GM21825 (cell line): ENCODE measurements around the gene TMEM51.

Source experiments
- ATAC-seq: cut with Tn5 transposase; IDR thresholded peaks from one replicate; pipeline ENCODE4 v1.9.1; 2021; ENCODE audit warnings: mild to moderate bottlenecking, moderate library complexity; ENCODE audit not compliant: unreplicated experiment

The TMEM51 gene

DNA sequence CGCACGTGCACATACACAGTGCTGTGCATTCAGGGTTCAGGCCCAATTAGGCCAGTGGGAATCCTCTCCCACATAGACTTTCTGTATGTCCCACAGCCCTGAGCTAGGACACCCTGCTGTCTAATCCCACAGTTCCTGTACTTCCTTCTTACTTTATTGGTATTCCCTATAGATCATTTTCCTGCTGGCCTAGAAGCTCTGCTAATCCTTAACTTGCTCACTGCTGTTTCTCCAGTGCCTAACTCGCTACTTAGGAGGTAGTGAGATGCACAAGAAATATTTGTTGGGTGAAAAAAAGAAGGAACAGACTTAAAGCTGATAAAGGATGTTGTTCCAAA lies 59.4 kb downstream of the TMEM51 start:
- ATAC-seq = no peak

DNA sequence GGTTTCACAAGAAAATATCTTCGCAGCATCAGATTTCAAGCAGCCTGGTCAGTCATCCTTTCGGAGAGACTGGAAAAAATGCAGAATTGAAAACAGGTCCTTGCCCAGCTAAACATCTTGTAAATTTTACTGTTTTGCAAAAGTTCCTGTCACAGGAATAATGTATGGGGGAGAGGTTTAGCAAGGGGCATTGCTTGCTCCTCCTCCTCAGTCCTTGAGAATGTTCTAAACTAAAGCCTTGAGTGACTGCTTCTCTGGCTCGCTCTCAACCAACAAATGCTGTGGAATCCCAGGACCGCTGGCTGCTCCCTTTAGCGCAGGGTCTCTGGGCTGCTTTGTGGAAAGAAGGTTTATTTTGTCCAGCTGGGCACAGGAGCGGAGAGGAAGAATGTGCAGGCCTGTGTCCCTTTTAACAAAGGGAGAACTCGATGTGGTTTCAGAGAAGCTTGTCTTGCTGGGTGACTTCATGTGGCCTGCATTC lies 59.8 kb downstream of the TMEM51 start:
- no peak for ATAC-seq

DNA sequence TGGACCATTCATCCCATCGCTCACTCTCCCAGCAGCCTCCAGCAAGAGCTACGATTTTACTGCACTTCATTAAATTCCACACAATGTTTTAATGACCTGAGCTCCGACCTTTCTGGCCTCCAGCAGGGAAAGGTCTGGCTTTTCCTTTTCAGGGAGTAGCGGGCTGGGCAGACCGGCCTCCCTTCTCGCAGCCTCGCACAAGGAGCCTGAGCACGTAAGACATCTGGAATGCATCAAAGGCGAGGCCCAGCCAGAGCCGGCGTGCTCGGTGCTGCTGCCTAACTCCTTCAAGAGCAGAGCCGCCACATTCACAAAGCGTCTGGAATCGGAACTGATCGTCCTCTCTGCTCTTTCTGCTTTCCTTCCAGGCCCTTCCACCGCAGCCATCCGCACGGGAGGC lies 61.0 kb downstream of the TMEM51 start:
- ATAC-seq = no peak

- no peak for ATAC-seq
These were observed 61.6 kb downstream of the TMEM51 start for GRCh38 chr1:15215116-15215515.

DNA sequence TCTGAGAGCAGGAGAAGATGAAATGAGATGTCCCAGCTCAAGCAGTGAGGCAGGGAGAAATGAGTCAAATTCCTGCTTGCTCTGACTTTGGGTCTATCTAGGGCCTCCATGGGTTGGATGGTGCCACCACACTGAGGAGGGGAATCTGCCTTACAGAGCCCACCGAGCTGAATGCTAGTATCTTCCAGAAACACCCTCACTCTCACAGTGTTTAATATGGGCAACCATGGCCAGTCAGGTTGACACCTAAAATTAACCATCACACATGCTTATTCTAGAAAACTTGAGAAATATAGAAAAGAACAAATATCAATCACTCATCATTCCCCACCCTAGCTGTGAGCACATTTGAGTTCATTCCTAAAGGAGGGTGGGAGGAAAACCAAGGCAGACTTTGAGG lies 64.1 kb downstream of the TMEM51 start:
- ATAC-seq = no peak

GRCh38 chr1:15218287-15219279 lies 65.0 kb downstream of the TMEM51 start:
- ATAC-seq = no peak

DNA sequence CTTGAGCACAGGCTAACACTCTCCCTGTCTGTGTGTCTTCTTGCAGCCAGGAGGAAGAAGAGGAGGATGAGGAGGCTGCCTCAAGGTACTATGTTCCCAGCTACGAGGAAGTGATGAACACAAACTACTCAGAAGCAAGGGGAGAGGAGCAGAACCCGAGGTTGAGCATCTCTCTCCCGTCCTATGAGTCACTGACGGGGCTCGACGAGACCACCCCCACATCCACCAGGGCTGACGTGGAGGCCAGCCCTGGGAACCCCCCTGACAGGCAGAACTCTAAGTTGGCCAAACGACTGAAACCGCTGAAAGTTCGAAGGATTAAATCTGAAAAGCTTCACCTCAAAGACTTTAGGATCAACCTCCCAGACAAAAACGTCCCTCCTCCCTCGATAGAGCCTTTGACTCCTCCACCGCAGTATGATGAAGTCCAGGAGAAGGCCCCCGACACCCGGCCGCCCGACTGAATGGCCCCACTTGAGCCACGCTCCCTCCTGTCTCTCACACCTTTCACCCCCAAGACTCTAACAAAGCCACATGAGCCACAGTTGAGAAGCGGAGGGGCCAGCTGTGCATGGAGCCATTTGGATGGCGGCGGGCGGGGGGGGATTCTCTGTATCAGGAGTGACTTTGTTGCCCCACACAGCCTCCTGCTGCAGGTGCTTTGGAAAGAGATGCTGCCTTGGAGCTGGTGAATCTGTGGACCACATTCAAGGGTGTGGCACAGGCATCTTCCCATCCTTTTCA lies 65.9 kb downstream of the TMEM51 start:
- no peak for ATAC-seq

DNA sequence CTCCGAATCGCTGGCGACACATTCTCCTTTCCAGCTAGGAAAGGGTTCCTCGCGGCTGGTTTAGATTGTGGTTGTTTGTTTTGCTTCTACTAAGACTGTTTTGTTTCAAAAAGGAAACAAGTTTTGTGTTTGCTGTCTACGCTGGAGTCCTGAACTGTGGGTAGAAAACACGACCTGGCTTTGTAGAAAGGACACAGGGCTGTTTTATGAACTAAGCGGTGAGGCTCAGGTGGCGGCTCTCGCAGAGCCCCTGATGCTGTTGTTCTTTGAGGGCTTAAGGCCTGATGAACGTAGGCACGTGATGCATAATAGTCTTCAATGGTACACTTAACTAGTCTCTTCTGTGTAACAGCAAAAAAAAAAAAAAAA lies 66.5 kb downstream of the TMEM51 start:
- no peak for ATAC-seq

DNA sequence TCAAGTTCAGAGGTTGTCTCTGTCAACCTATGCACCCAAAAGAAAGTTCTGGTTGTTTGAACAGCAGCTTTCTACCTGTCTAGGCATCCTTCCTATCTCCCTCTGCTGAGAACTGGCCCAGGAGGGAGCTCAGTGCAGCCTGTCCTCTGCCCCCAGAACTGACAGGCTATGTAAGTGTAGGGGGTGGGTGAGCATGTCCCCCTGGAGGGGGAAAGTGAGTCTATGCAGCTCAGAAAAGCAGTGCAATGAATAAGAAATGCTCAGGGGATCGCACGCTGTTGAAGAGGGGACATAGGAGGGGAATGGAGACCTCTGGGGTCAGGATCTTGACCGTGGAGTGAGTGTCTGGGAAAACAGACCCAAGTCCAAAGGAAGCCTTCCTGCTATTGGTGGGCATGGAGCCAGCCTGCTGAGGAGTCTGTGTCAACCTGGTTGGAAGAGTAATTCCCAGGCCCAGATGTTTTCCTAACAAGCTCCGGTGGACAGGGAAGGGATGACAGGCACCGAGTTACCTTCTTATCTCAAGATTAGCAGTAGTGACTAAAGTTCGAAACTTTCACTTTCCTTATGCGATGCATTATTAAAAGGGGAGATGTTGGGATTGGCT lies 67.4 kb downstream of the TMEM51 start:
- ATAC-seq = no peak

- no peak for ATAC-seq
These were observed 69.2 kb downstream of the TMEM51 start for GRCh38 chr1:15222653-15223303.

- ATAC-seq = no peak
These were observed 70.8 kb downstream of the TMEM51 start for GRCh38 chr1:15224259-15224869.

- ATAC-seq = no peak
These were observed 71.4 kb downstream of the TMEM51 start for GRCh38 chr1:15224974-15225373.

- no peak for ATAC-seq
These were observed 71.9 kb downstream of the TMEM51 start for GRCh38 chr1:15225461-15225860.

DNA sequence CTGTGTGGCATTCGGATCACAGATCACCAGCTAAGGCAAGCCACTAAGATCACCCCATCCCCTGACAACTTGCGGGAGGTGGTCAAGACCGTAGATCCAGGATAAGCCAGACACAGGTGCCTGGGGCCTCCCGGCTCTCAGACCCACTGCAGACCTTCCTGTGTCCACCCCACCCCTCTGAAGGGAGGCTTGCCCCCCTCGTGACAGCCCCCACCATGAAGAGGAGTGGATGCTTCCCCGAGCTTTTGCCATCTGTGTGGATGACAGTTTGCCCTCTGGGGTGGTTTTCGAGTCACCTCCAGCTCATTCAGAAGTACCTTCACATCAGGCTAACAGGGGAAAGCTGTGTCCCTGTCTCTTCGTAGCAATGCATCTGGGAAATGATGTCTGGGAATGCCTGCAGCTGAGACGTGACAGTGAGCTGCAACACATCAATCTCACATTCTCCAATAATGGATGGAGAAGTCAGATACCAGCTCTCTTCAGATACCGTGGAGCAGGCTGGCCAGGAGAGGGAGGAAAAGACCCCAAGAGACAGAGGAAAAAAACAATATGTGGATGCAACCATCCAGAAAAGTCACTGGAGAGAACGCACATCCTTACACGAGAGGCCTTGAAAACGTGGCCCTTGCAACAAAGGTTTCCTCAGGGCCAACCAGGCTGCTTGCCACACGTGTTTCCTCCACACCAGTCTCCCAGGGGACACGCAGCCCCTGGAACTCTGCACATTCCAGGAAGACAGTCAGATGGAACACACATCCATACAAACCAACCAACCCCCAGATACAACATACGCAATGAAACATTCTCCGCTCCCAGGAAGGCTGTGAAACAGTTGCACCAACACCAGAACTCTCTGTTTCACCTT lies 73.1 kb downstream of the TMEM51 start:
- ATAC-seq = no peak

DNA sequence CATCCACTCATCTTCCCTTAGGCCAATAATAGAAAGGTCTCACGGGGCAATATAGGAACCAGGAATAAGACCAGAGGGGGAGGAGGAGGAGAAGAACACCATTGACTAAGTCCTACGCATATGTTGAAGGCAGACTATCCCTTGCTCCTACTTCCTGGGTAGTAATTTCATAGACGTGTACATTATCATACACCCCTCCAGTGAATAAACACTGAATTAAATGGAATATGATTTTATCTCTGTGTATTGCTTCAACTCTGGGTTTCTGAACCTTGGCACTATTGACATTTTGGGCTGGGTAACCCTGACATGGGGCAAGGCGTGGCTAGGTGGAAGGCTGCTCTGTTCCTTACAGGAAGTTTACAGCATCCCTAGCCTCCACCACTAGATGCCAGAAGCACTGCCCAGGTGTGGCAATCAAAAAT lies 76.2 kb downstream of the TMEM51 start:
- ATAC-seq = no peak

DNA sequence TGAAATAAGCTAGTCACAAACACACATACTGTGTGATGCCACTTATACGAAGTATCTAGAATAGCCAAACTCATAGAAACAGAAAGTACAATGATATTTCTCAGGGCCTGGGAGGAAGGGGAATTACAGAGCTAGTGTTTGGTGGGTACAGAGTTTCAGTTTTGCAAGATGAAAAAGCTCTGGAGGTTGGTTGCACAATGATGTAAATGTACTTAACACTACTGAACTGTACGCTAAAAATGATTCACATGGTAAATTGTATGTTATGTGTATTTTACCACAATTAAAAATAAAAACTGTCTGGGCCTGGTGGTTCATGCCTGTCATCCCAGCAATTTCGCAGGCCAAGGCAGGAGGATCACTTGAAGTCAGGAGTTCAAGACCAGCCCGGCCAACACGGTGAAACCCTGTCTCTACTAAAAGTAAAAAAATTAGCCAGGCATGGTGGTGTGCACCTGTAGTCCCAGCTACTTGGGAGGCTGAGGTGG lies 78.2 kb downstream of the TMEM51 start:
- peak; percentile 86 for ATAC-seq

DNA sequence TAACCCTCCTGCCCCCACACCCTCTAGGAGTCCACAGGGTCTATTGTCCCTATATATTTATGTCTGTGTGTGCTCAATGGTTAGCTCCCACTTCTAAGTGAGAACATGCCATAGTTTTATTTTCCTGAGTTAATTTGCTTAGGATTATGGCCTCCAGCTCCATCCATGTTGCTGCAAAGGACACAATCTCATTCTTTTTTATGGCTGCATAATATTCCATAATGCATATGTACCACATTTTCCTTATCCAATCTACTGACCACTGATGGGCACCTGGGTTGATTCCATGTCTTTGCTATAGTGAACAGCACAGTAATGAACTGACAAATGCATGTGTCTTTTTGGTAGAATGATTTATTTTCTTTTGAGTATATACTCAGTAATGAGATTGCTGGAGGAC lies 80.1 kb downstream of the TMEM51 start:
- no peak for ATAC-seq

GRCh38 chr1:15236321-15236721 lies 82.8 kb downstream of the TMEM51 start:
- no peak for ATAC-seq

DNA sequence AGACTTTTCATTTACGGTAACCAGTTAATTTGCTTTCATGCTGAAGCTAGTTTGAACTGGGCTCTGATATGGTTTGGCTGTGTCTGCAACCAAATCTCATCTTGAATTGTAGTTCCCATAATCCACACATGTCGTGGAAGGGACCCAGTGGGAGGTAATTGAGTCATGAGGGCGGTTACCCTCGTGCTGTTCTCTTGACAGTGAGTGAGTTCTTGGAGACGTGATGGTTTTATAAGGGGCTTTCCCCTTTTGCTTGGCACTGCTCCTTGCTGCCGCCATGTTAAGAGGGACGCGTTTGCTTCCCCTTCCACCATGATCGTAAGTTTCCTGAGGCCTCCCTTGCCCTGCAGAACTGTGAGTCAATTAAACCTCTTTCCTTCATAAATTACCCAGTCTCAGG lies 83.2 kb downstream of the TMEM51 start:
- ATAC-seq = no peak

DNA sequence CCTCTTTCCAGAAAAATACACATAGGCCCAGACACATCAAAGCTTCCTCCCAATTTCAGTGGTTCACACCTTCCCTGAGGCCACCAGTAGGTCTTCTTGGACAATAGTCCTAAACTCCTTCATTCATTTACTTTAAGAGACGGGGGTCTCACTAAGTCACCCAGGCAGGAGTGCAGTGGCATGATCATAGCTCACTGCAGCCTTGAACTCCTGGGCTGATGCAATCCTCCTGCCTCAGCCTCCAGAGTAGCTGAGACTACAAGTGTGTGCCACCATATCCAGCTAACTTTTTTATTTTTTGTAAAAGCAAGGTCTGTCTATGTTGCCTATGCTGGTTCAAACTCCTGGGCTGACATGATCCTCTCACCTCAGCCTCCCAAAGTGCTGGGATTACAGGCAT lies 85.2 kb downstream of the TMEM51 start:
- ATAC-seq = no peak
